HEK293 (cell line): ENCODE results near the gene POLR1G.

Experiments used
- CTCF ChIP-seq: fragments of 450-650 bp; formaldehyde crosslinking; IDR thresholded peaks from 2 replicates; pipeline ENCODE4 v1.5.1; 2016; ENCODE audit warnings: missing biosample characterization, missing genetic modification characterization
- ELK4 ChIP-seq: IDR thresholded peaks from 2 replicates; pipeline ENCODE4 v1.6.1; 2011; ENCODE audit warnings: mild to moderate bottlenecking, low read depth, low read length, borderline replicate concordance
- FEZF1 ChIP-seq: fragments of 450-650 bp; formaldehyde crosslinking; IDR thresholded peaks from 2 replicates; pipeline ENCODE4 v1.5.1; 2016; ENCODE audit warnings: missing biosample characterization, missing genetic modification characterization
- HOXC10 ChIP-seq: sonication (generic); formaldehyde crosslinking; IDR thresholded peaks from 2 replicates; pipeline ENCODE4 v1.8.1; 2023; ENCODE audit warnings: mild to moderate bottlenecking, missing genetic modification reagents
- REST ChIP-seq: fragments of 450-650 bp; formaldehyde crosslinking; IDR thresholded peaks from 2 replicates; pipeline ENCODE4 v1.5.1; 2016; ENCODE audit warnings: missing biosample characterization, missing genetic modification characterization
- ZNF121 ChIP-seq: fragments of 450-650 bp; formaldehyde crosslinking; IDR thresholded peaks from 2 replicates; pipeline ENCODE4 v1.5.1; 2016; ENCODE audit warnings: missing biosample characterization, missing genetic modification characterization
- ZNF18 ChIP-seq: fragments of 450-650 bp; formaldehyde crosslinking; IDR thresholded peaks from 2 replicates; pipeline ENCODE4 v1.5.1; 2016; ENCODE audit warnings: missing biosample characterization, missing genetic modification characterization
- ZNF544 ChIP-seq: fragments of 450-650 bp; formaldehyde crosslinking; IDR thresholded peaks from 2 replicates; pipeline ENCODE4 v1.5.0; 2017; ENCODE audit warnings: missing biosample characterization, missing genetic modification characterization
- ZNF596 ChIP-seq: fragments of 450-650 bp; IDR thresholded peaks from 2 replicates; pipeline ENCODE4 v1.5.0; 2018; ENCODE audit warnings: missing biosample characterization, mild to moderate bottlenecking, missing genetic modification characterization, moderate library complexity
- ZNF670 ChIP-seq: fragments of 450-650 bp; formaldehyde crosslinking; IDR thresholded peaks from 2 replicates; pipeline ENCODE4 v1.5.1; 2016; ENCODE audit warnings: missing biosample characterization, missing genetic modification characterization, low read depth
- ZNF707 ChIP-seq: fragments of 450-650 bp; formaldehyde crosslinking; IDR thresholded peaks from 2 replicates; pipeline ENCODE4 v1.5.1; 2016; ENCODE audit warnings: missing biosample characterization, missing genetic modification characterization
- ZSCAN5A ChIP-seq: fragments of 450-650 bp; formaldehyde crosslinking; IDR thresholded peaks from 2 replicates; pipeline ENCODE4 v1.5.1; 2016; ENCODE audit warnings: missing biosample characterization, missing genetic modification characterization

GRCh38 chr19:45418802-45419201, 12.4 kb downstream of the POLR1G start:
- TF ChIP-seq FEZF1 (tag by site-specific recombination) = no peak
- TF ChIP-seq ELK4 = no peak
- no peak for TF ChIP-seq ZSCAN5A (tag by site-specific recombination)
- TF ChIP-seq ZNF121 (tag by site-specific recombination) = no peak
- no peak for TF ChIP-seq CTCF (tag by site-specific recombination)
- no peak for TF ChIP-seq ZNF707
- no peak for TF ChIP-seq ZNF18 (tag by site-specific recombination)
- TF ChIP-seq ZNF670 (tag by site-specific recombination) = no peak
- TF ChIP-seq ZNF596 (tag by site-specific recombination) = no peak
- no peak for TF ChIP-seq ZNF544 (tag by site-specific recombination)
- no peak for TF ChIP-seq REST (tag by site-specific recombination)
- TF ChIP-seq HOXC10 (CRISPR knock-in tag) = no peak
